MM.1S (cell line): Measurements from ENCODE around the gene DNAJA4.

Experiments used
- EZH2 ChIP-seq: fragments of 300-600 bp; sonication (generic); optimal IDR thresholded peaks from 2 replicates; pipeline ENCODE3; 2017; ENCODE audit warnings: low read depth, mild to moderate bottlenecking, antibody characterized with exemption, low read length, mixed read lengths
- TF ChIP-seq, protein P1 (sequence below): fragments of 300-600 bp; sonication (generic); IDR thresholded peaks from 2 replicates; pipeline ENCODE4 v1.5.1; 2016; ENCODE audit warnings: antibody characterized with exemption, low read length, mixed read lengths

DNA sequence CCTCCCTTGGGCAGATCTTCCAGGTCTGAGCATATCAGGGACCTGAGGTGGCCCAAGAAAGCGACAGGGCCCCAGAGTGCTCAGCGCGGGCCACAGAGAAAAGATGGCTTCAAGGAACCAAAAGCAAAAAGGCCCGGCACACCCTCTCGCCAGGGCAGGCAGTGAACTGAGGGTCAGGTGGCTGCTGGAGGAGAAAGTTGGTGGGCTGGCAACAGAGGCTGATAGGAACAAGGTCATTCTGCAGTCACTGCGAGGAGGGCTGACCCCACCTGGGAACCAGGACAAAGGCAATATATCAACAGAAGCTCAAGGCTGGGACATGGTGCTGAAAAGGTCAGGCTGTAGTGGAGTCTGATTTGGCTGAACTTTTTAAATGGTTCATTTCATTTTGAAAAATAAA is 27.2 kb upstream of the DNAJA4 start:
- TF ChIP-seq, protein P1, sequence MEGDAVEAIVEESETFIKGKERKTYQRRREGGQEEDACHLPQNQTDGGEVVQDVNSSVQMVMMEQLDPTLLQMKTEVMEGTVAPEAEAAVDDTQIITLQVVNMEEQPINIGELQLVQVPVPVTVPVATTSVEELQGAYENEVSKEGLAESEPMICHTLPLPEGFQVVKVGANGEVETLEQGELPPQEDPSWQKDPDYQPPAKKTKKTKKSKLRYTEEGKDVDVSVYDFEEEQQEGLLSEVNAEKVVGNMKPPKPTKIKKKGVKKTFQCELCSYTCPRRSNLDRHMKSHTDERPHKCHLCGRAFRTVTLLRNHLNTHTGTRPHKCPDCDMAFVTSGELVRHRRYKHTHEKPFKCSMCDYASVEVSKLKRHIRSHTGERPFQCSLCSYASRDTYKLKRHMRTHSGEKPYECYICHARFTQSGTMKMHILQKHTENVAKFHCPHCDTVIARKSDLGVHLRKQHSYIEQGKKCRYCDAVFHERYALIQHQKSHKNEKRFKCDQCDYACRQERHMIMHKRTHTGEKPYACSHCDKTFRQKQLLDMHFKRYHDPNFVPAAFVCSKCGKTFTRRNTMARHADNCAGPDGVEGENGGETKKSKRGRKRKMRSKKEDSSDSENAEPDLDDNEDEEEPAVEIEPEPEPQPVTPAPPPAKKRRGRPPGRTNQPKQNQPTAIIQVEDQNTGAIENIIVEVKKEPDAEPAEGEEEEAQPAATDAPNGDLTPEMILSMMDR: no peak
- no peak for TF ChIP-seq EZH2
